NCI-H82 (cell line): ENCODE measurements around the gene BHMT.
A peak's percentile ranks its signal among the peaks of the same experiment; 100 is the strongest.

ENCODE experiments used
- DNase-seq: peaks from one replicate; lab custom pipeline; 2025; lab: John Stamatoyannopoulos, UW

Gene BHMT

DNA sequence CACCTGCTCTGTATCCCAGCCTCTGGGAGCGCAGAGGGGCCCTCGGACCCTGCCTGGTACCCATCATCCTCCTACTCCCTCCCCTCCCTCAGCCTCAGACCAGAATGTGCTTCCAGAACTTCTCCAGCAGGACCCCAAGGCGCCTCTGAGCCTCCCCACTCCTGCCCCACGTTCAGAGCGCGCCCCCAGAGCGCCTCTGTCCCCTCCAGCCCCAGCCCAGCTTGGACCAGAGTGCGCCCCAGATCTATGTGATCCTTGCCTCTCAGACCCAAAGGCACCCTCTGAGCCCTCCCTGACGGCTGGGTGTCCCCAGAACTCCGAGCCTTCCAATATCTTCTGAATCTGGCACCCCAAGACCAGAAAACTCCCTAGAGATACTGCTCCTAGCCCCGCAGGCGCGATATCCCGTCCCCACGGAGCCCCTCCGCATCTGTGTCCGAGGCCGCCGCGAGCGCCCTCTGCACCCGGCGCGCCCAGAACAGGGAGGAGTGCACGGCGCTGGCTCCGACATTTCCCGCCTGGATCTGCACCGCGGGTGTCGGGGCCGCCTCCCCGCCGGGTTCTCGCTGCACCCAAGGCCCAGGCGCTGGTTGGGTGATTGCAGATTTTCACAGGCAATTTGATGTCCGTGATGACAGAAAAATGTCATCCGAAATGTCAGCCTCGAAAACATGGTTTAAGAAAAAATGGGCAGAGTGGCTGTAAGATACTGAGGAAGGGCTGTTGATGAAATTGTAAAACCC, 522 bp downstream of the BHMT start:
- no peak for DNase-seq

GRCh38 chr5:79112703-79113058, 1.1 kb downstream of the BHMT start:
- DNase-seq, result no peak

DNA sequence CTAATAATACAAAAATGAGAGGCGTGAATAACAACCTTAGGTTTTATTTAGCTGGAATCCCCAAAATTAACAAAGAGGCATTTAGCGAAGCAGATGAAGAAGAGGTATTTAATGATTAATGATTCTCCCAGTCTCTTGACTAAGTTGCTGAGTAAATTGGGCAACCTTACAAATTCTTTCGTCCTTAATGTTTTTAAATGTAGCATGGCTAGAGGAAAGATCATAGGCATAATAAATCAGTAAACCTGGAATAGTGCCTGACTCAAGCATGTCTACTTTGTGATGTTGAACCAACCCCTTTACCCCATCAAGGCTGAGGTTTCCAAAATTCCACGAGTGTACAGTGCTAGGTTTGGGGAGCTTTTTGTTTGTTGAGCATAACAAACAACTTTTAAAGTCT, 7.9 kb downstream of the BHMT start:
- DNase-seq, result no peak

DNA sequence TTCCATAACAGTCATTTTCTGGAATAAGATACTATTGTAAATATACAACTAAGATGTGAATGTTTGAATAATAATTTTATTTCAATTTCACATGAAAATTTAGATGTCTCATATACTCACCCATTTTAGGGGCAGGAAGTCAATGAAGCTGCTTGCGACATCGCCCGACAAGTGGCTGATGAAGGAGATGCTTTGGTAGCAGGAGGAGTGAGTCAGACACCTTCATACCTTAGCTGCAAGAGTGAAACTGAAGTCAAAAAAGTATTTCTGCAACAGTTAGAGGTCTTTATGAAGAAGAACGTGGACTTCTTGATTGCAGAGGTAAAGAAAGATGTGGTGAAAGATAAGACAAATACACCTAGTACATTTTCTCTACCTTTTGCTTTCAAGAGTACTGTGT, 8.6 kb downstream of the BHMT start:
- DNase-seq, result no peak

- DNase-seq, result no peak
Measured at GRCh38 chr5:79122973-79123372, 11.4 kb downstream of the BHMT start.

DNA sequence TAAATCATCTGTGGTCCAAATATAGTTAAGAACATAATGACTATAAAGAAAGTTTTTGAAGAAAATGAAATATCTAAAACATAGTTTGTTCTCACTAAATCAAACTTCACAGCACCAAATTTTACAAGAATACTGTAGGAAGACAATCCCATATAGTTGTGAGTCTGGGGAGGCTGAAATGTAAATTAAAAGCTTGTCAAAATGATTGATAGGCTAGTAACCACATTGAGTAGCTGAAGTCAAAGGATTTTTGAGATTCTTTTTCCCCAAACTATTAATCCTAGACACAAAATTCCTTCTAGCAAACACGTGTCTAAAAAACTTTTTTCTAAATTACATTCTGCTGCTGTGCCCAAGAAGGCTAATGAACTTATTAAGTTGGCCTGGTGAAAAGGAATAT, 13.0 kb downstream of the BHMT start:
- no peak for DNase-seq

DNA sequence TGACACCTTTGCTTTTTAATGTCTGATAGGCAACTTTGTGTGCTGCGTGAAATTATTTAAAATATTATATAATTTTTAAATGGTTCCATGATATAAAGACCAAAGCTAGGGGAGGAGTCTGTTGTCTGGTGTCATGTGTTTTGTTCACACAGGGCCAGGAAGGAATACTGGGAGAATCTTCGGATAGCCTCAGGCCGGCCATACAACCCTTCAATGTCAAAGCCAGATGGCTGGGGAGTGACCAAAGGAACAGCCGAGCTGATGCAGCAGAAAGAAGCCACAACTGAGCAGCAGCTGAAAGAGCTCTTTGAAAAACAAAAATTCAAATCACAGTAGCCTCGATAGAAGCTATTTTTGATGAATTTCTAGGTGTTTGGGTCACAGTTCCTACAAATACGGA, 19.2 kb downstream of the BHMT start:
- DNase-seq, result no peak

DNA sequence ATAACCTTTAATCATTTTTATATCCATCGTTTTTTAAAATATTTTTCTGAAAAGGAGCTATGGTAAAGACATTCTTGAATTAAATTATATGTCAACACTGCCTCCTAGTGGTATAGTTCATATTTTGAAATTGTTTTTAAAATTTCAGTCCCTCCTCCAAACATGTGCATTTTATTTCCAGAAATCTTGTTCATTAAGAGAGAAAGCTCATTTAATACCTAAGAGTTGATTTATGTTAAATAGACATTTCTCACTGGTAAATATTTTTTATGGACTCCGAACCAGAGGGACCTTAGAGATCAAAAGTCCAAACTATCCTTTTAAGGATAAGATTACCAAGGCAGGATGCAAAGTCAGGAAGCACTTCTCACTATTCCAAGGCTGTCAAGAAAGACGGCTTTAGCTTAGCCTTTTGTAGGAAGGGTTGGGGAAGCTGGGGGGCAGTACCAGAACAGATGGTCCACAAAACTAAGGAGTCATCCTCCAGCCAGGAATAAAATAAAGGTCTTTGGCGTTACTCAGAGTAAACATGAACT, 21.6 kb downstream of the BHMT start:
- DNase-seq, result peak; percentile 83

DNA sequence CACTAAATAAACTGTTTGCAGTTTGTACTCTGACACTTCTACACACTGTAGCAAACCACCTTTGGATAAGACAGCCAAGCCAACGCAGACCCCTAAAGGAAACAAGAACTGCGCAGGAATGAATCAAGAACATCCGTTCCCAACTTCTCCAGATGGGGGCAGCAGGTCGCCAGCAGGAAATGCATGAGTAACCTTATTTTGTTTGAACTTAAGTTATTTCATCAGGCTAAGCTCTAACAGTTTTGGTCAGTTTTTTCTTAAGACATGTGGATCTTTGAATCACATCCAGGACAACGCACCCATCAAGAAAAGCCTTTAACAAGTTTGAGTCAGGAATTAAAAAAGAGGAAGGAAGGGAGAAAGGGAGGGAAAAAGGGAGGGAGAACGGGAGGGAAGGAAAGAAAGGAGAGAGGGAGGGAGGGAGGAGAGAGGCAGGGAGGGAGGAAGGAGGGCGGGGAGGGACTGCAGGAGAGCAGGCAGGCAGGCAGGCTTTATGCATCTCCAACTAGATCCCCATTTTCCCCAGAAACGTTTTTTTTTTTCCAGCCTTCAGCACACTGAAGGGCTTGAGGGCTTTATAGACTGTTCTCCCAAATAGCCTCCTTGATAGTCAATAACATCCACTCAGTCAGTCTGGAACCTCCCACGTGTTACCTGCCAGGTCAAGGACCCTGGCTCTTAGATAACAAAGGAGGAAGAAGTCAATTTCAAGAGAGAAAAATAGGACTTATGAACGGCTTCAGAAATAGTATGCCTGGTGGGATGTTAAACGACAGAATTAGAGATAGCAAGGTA, 22.2 kb downstream of the BHMT start:
- DNase-seq, result peak; percentile 89

DNA sequence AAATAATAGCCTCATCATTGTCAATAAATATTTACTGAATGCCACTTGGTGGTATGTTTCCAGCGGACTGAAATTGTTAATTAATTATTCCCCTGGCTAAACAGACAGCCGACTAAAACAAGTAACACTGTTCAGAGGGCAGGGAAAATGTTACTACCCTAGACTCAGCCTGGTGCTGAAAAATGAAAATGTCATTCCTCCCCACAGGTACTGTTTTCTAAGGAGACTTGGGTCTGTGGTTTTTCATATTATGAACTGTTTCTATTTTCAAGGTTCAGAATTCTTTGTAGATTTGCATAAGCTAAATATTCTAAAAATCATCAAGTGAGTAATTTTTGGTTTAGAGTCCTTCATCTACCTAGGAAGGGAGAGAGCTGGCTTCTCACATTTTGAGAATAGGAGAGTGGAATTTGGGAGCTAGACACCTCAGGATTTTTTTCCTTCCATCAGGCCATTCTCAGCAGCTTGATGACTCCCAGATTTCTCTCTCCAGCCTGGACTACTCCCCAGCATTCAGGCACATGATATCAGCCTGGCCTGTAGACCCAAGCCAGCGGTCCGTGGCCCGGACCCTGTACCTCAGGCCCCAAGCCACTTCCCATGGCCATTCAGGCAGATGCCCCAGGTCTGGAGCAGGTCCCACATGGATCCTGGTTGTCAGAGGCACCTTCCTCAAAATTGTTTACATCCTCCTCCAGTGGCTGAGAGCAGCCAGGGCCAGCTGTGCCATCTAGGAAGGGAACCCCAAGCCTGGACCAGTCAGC, 24.4 kb downstream of the BHMT start:
- DNase-seq, result no peak

- DNase-seq, result no peak
Measured at GRCh38 chr5:79136618-79137017, 25.0 kb downstream of the BHMT start.

- no peak for DNase-seq
Measured at GRCh38 chr5:79140553-79140952, 28.9 kb downstream of the BHMT start.

- peak; percentile 73 for DNase-seq
Measured at GRCh38 chr5:79143684-79144379, 32.2 kb downstream of the BHMT start.

DNA sequence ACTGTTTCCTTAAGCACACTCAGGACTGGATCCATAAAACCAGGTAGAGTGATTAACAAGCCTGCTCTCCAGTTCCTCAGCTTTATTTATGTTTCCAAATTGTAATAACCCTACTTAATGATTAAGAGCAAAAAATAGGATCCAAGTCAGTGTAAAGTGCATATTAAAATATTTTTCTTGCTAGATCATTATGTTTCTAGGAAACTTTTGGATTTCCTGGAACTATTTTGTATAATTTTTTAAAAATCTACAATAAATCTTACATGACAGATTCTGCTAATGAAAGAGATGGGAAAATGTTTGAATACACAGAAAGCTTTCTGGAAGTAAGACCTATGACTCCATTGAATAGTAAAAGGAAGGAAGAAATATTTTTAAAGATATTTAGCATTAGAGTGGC, 35.5 kb downstream of the BHMT start:
- no peak for DNase-seq

DNA sequence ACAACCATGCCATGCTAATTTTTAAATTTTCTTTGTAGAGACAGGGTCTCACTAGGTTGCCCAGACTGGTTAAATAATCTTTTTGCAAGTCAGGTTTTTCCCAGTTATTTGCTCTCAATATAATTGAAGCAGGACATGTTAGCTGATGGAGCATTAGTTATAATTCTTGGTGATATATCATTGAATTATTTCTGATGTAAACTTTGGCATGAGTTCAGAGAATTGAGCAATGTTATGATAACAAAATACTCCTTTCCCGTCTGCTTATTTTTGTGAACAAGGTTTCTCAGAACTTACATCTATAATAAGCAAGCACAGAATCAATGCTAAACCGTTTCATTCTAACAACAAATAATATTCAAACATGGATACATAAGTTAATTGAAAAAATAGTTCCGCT, 37.8 kb downstream of the BHMT start:
- DNase-seq, result no peak

DNA sequence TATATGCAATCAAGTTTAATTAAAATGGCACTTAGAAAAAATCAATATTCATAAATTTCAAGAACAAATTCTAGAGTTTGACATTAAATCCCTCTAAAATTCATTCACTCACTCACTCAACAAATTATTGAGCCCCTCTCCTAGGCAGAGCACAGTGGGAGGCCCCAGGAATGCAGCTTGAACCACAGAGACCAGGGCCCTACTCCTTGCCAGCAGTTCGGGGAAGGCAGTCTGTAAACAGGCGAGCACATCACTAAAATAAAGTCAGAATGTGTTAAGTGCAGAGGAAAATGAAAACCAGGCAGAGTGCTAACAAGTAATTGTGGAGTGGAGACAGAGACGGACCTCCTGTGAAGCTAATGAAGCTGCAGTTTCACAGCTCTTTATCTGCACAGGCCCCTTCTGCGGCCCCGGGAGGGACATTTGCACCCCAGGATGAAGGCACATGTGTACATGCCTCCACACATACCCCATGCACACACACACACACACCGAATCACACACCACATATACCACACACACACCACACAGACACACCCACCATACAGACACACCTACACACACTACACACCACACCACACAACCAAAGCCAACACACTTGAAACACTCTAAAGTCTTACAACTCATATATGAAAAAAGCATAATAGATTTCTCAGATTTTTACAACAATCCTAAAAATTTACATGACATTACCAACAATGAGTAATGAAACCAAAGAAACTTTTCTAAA, 40.5 kb downstream of the BHMT start:
- no peak for DNase-seq

- DNase-seq, result no peak
Measured at GRCh38 chr5:79157305-79157704, 45.7 kb downstream of the BHMT start.

- DNase-seq, result peak; percentile 75
Measured at GRCh38 chr5:79161647-79162046, 50.0 kb downstream of the BHMT start.

DNA sequence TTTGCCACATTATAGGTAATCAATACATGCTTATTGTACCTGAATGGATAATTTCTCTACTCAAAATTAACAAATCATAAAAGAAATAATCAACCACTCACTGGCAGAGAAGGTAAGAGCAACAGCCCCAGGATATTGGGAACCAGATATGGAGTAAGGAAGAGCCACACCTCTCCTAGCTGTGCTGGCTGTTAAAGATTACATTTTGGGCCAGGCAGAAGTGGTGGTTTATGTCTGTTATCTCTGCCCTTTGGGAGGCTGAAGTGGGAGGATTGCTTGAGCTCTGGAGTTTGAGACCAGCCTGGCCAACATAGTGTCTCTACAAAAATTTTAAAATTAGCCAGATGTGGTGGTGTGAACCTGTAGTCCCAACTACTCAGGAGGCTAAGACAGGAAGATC, 56.4 kb downstream of the BHMT start:
- DNase-seq, result no peak

DNA sequence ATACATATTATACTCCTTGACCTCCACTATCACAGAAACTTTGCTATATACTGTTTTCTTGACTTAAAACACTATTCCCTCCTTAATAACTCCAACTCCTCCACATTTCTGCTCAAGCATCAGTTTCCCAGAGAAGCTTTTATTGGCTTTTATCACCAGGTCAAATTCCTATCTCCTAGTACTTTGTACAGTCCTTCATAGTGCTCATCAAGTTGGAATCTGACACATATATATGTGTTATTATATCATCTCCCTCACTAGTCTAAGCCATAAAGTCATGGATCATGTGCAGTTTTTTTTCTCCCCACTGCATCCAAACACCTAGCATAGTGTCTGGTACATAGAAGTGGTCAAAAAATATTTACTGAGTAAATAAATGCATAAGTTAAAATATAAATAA, 59.1 kb downstream of the BHMT start:
- no peak for DNase-seq

GRCh38 chr5:79171635-79172245, 60.1 kb downstream of the BHMT start:
- DNase-seq, result no peak
